NCI-H1694 treated with DMSO at 0.1 percent for 48 hours (cell line): ENCODE measurements around the gene PDE5A.
"Not testable (repeated sequence)": the region's sequence is repeated elsewhere in the genome, so short reads cannot be mapped to it uniquely, and the experiment has no call there.

Experiments used
- DNase-seq: peaks from one replicate; lab custom pipeline; 2025; lab: John Stamatoyannopoulos, UW

The PDE5A gene

GRCh38 chr4:119628281-119629141, at the start of gene PDE5A:
Gene PDE5A (minus strand): TSS chr4:119628804. CDS start chr4:119628671, 133 bp downstream.
- DNase-seq = peak; percentile 45

- no peak for DNase-seq
Observed at GRCh38 chr4:119676101-119676500, 47.5 kb upstream of the PDE5A start.

- DNase-seq = no peak
Observed at GRCh38 chr4:119675391-119675790, 46.8 kb upstream of the PDE5A start.

GRCh38 chr4:119672938-119673337, 44.3 kb upstream of the PDE5A start:
- DNase-seq = no peak

GRCh38 chr4:119672086-119672485, 43.5 kb upstream of the PDE5A start:
- no peak for DNase-seq

GRCh38 chr4:119671205-119671604, 42.6 kb upstream of the PDE5A start:
- DNase-seq = no peak

- no peak for DNase-seq
Observed at GRCh38 chr4:119667802-119668201, 39.2 kb upstream of the PDE5A start.

- DNase-seq = no peak
Observed at GRCh38 chr4:119666653-119667091, 38.1 kb upstream of the PDE5A start.

- no peak for DNase-seq
Observed at GRCh38 chr4:119665752-119666151, 37.1 kb upstream of the PDE5A start.

- DNase-seq = no peak
Observed at GRCh38 chr4:119664168-119664907, 35.7 kb upstream of the PDE5A start.

GRCh38 chr4:119663160-119663788, 34.7 kb upstream of the PDE5A start:
- DNase-seq = no peak

- DNase-seq = not testable (repeated sequence)
Observed at GRCh38 chr4:119662612-119663011, 34.0 kb upstream of the PDE5A start.

- DNase-seq = no peak
Observed at GRCh38 chr4:119661231-119661630, 32.6 kb upstream of the PDE5A start.

- no peak for DNase-seq
Observed at GRCh38 chr4:119659576-119659975, 31.0 kb upstream of the PDE5A start.

GRCh38 chr4:119657111-119657611, 28.6 kb upstream of the PDE5A start:
- DNase-seq = no peak

GRCh38 chr4:119656342-119656741, 27.7 kb upstream of the PDE5A start:
- no peak for DNase-seq

- DNase-seq = no peak
Observed at GRCh38 chr4:119655111-119655837, 26.7 kb upstream of the PDE5A start.

GRCh38 chr4:119653990-119654389, 25.4 kb upstream of the PDE5A start:
- no peak for DNase-seq

GRCh38 chr4:119652998-119653397, 24.4 kb upstream of the PDE5A start:
- no peak for DNase-seq

- no peak for DNase-seq
Observed at GRCh38 chr4:119648398-119648797, 19.8 kb upstream of the PDE5A start.

- DNase-seq = no peak
Observed at GRCh38 chr4:119647558-119647957, 19.0 kb upstream of the PDE5A start.
